Memory B cell (primary cell): ENCODE measurements around the gene IRF8.
"Not testable (repeated sequence)": the region's sequence is repeated elsewhere in the genome, so short reads cannot be mapped to it uniquely, and the experiment has no call there.

ENCODE experiments used
- ATAC-seq: fragments of 150-1000 bp; cut with Tn5 transposase; 2 replicates; pipeline ENCODE4 v1.10.0; 2021; ENCODE audit warnings: low read depth, mild to moderate bottlenecking, moderate library complexity
- DNase-seq, 2 donors: peaks; one replicate each; pipeline ENCODE4 v3.0.0; 2022; ENCODE audit warnings: low spot score in 2 of 2
- H3K27ac Mint-ChIP-seq: one replicate; pipeline ENCODE4 v1.8.0; 2022; ENCODE audit warnings: mild to moderate bottlenecking, moderate library complexity, mixed read lengths
- H3K27me3 Mint-ChIP-seq: one replicate; pipeline ENCODE4 v1.8.0; 2022; ENCODE audit warnings: mixed read lengths
- H3K36me3 Mint-ChIP-seq: one replicate; pipeline ENCODE4 v1.8.0; 2022; ENCODE audit warnings: mild to moderate bottlenecking, mixed read lengths
- H3K4me1 Mint-ChIP-seq: one replicate; pipeline ENCODE4 v1.8.0; 2022; ENCODE audit warnings: mixed read lengths
- H3K4me3 Mint-ChIP-seq: one replicate; pipeline ENCODE4 v1.8.0; 2022; ENCODE audit warnings: mild to moderate bottlenecking, moderate library complexity, mixed read lengths
- H3K9me3 Mint-ChIP-seq: one replicate; pipeline ENCODE4 v1.8.0; 2022; ENCODE audit warnings: mixed read lengths

The IRF8 gene

DNA sequence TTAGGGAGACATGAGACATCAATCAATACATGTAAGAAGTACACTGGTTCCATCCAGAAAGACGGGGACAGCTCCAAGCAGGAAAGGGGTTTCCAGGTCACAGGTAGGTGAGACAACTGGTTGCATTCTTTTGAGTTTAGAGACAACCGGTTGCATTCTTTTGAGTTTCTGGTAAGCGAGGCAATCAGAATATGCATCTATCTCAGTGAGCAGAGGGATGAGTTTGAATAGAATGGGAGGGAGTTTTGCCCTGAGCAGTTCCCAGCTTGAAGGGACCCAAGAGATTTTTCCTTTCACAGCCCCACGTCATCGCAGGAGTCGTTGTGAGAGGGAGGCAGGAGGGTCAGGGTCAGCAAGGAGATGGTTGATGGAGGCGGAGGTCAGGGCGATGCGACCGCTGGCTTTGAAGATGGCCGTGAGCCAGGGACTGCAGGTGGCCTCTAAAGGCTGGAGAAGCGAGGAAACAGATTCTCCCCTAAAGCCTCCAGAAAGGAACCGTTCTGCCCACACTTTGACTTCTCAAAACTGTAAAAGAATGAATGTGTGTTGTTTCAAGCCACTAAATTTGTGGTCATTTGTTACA lies 36.5 kb downstream of the IRF8 start:
- Mint-ChIP-seq H3K27ac (peak overlapping the region; percentile 98), H3K27me3 (no peaks in the 10 kb centered on the region), H3K36me3 (no peaks in the 10 kb centered on the region), H3K4me3 (peak overlapping the region; percentile 66), H3K4me1 (peaks cover 71% of the 10 kb centered on the region), H3K9me3 (no peaks in the 10 kb centered on the region)
- ATAC-seq (peak; percentile 3), DNase-seq (no peak)

DNA sequence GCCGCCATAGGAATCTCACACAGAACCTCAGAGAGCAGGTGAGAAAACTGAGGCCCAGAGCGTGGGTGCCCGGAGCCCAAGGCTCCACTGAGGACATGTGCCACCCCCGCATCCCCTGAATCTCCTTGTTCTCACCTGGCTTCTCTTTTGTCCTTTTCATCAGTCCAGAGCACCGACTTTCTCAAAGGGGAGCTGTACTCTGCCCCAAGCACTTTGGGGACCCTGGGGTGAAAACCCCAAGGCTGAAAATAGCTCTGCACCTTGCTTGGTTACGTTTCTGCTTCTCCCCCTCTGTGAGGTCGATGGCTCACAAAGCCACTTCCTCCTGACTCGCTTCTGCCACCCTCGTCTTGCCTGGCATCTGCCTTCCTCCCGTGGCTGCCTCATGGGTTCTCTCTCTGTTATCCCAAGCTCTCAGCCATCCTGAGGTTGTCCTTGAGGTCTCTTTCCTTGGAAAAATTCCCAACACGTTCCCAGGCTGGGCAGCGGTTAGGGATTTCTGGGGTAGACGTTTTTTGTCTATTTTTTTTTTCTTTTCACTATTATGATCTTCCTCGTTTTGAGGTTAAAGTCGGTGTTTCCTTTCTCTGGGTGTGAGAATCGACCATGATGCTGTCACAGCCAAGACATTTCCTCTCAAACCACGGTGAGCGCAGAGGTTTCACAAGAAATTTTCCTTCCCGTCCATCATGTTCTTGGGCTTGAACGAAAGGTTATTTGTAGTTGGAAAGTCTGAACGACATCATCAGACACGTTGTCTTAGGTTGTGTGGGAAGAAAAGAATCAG lies 37.2 kb downstream of the IRF8 start:
- Mint-ChIP-seq H3K27me3 (no peaks in the 10 kb centered on the region), H3K27ac (peak overlapping the region; percentile 98), H3K36me3 (no peaks in the 10 kb centered on the region), H3K4me3 (peak overlapping the region; percentile 66), H3K9me3 (no peaks in the 10 kb centered on the region), H3K4me1 (peaks cover 64% of the 10 kb centered on the region)
- peak; percentile 89 for ATAC-seq
- peak; percentile 68 to 76 for DNase-seq

DNA sequence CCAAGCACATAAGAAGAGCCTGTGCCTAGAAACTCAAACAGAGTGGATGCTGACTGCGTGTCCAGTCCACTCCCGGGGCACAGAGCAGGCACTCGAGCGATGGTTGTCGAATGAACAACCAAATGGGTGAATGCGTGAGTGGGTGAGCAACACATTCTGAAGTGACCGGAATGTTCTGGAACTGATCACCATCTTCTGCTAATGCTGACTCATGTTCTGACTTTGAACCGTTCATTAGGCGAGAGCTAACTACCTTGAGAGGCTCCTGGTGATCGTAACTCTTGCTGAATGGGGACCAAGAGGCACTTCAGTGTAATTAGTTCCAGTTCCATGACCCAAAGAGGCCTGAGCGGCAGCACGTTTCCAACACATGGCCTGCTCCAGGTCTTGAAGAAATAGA lies 37.9 kb downstream of the IRF8 start:
- Mint-ChIP-seq H3K27me3 (no peaks in the 10 kb centered on the region), H3K4me3 (peak overlapping the region; percentile 66), H3K4me1 (peaks cover 58% of the 10 kb centered on the region), H3K27ac (peak overlapping the region; percentile 98), H3K36me3 (no peaks in the 10 kb centered on the region), H3K9me3 (no peaks in the 10 kb centered on the region)
- DNase-seq (no peak), ATAC-seq (no peak)

DNA sequence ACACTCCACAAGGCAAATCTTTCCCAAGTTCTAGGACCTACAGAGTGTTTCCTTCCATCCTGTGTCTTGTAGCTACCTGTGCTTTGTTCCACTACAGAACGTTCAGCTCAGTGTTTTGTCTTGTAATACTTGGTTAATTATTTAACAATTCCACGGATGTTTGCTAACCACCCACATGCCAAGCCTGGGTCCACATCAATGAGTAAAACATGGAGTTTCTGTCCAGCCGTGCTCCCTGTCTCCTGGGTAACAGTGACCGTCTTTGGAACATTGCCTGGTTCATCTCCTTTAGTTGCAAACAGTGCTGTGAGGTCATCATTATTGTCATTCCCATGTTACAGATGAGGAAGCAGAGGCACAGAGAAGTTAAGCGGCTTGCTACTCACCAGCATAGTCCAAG lies 41.3 kb downstream of the IRF8 start:
- ATAC-seq, result no peak
- H3K4me1 Mint-ChIP-seq, result peaks cover 46% of the 10 kb centered on the region
- H3K36me3 Mint-ChIP-seq, result no peaks in the 10 kb centered on the region
- no peak overlapping the region for H3K27ac Mint-ChIP-seq
- no peak overlapping the region for H3K4me3 Mint-ChIP-seq
- H3K9me3 Mint-ChIP-seq, result no peaks in the 10 kb centered on the region
- DNase-seq, result no peak
- H3K27me3 Mint-ChIP-seq, result no peaks in the 10 kb centered on the region

DNA sequence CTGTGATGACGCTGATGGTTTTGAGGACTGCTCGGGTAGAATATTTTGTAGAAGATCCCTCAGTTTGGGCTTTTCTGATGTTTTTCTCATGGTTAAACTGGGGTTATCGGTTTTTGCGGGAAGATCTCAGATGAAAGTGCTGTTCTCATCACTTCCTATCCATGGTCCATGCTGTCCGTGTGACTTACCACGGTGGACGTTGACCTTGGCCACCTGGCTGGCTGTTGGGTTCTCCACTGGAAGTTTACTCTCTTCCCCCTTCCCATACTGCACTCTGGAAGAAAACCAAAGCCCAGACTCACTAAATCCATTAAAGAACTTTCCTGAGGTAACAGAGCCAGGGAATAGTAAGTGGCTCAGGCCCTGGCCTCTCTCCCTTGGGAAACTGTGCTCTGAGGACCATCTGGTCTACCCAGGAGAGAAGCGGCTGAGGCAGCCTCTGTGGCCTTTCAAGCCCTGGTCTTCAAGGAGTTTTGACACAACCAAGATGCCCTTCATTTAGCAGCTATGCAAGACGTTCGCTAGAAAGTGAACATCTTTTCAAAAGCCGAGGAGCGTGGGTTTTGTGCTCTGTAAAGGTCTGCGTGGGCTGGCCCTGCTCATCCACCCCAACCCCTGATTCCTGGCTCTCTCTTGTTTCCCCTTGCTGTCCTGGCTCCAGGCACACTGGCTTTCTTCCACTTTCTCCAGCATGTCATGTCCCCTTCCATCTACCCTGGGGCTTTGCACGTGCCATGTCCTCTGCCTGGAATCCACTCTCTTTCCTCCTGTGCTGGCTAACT lies 43.1 kb downstream of the IRF8 start:
- no peak overlapping the region for H3K4me3 Mint-ChIP-seq
- no peaks in the 10 kb centered on the region for H3K9me3 Mint-ChIP-seq
- H3K27ac Mint-ChIP-seq, result no peak overlapping the region
- ATAC-seq (no peak), DNase-seq (no peak)
- H3K36me3 Mint-ChIP-seq, result no peaks in the 10 kb centered on the region
- no peaks in the 10 kb centered on the region for H3K27me3 Mint-ChIP-seq
- peaks cover 43% of the 10 kb centered on the region for H3K4me1 Mint-ChIP-seq

DNA sequence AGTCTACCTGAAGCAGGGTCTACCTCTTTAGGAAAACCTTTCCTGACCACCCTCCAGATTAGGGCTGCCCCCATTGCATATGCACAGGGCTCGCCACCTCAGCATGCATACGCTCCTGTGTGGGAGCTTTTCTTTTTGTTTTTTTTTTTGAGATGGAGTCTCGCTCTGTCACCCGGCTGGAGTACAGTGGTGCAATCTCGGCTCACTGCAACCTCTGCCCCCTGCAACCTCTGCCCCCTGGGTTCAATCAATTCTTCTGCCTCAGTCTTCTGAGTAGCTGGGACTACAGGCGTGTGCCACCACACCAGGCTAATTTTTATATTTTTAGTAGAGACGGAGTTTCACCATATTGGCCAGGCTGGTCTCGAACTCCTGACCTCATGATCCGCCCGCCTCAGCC lies 43.7 kb downstream of the IRF8 start:
- not testable (repeated sequence) for H3K9me3 Mint-ChIP-seq, H3K27me3 Mint-ChIP-seq, H3K4me3 Mint-ChIP-seq, DNase-seq, ATAC-seq, H3K27ac Mint-ChIP-seq, H3K36me3 Mint-ChIP-seq
- H3K4me1 Mint-ChIP-seq, result peaks cover 40% of the 10 kb centered on the region

DNA sequence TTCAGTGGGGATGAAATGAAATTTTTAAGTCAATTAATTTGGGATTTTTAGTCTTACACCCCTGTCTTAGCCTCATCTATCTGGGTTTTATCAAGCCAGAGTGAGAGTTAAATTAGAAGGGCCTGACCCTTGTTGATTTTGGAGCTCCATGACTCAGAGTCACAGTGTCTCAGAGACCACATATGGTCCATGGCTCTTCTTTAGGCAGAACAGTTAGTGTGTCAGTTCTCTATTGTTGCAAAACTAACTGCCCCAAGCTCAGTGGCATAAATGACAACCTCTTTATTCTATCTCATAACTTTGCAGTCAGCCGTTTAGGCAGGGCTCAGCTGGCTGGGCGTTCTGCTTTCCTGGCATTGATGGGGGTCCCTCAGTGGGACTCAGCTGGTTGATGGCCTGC lies 44.7 kb downstream of the IRF8 start:
- peaks cover 42% of the 10 kb centered on the region for H3K4me1 Mint-ChIP-seq
- no peak overlapping the region for H3K4me3 Mint-ChIP-seq
- H3K27ac Mint-ChIP-seq, result peak overlapping the region; percentile 89
- no peaks in the 10 kb centered on the region for H3K36me3 Mint-ChIP-seq
- H3K27me3 Mint-ChIP-seq, result no peaks in the 10 kb centered on the region
- no peaks in the 10 kb centered on the region for H3K9me3 Mint-ChIP-seq
- ATAC-seq, result no peak
- no peak for DNase-seq

DNA sequence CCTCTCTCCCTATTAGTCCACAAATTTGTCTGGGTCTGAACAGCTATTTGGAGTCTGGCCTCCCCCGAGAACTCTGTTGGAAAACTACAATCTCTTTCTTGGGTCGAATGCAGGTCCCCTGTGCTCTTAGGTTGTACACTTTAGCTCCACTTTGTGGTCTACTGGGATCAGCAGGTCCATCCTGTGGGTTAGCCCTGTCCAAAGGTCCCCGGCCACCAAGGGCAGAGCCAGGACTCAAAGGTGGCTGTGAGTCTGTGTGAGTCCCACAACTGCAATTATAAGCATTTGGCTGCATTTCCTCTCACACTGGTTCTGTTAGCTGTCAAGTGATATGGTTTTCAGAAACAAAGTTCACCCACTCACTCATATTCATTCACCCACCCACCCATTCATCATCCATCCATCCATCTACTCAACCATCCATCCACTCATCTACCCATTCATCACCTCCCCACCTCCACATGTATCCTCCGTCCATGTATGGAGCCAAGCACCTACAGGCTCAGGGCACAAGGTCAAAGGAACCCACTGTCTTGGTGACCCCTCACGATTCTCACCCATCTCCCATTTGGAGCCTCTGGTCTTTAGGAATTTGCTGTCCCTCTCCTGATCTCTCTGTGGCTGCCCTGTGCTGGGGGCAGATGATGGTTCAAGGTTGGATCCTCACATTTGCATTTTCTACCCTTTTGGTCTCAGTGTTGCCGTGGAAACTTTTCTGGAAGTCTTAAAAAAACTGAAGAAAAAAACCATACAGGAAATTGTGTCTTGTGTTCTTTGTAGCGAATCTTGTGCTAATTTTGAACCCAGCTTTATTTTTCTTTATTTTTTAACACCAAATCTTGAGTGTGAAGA lies 45.8 kb downstream of the IRF8 start:
- H3K36me3 Mint-ChIP-seq, result no peaks in the 10 kb centered on the region
- peaks cover 45% of the 10 kb centered on the region for H3K4me1 Mint-ChIP-seq
- no peaks in the 10 kb centered on the region for H3K9me3 Mint-ChIP-seq
- no peaks in the 10 kb centered on the region for H3K27me3 Mint-ChIP-seq
- ATAC-seq (no peak), DNase-seq (no peak)
- peak overlapping the region; percentile 89 for H3K27ac Mint-ChIP-seq
- H3K4me3 Mint-ChIP-seq, result peak overlapping the region; percentile 83

DNA sequence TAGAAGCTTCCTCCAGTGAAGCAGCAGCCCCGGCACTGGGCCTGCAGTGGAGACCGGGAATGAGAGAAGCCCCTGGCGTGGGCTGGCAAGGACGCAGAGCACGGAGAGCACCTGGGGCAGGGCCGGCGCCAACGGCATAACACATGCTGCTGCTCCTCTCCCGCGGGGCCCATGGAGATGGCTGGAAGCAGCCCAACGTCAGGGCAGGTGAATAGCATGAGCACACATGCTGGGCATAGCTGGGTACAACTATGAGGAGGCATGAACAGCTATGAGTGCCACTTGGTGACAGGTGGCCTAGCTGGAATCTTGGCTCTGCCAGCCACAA lies 46.4 kb downstream of the IRF8 start:
- H3K4me3 Mint-ChIP-seq, result peak overlapping the region; percentile 83
- no peaks in the 10 kb centered on the region for H3K9me3 Mint-ChIP-seq
- no peak for ATAC-seq
- peak overlapping the region; percentile 89 for H3K27ac Mint-ChIP-seq
- H3K27me3 Mint-ChIP-seq, result no peaks in the 10 kb centered on the region
- H3K36me3 Mint-ChIP-seq, result no peaks in the 10 kb centered on the region
- H3K4me1 Mint-ChIP-seq, result peaks cover 46% of the 10 kb centered on the region
- DNase-seq, result no peak

DNA sequence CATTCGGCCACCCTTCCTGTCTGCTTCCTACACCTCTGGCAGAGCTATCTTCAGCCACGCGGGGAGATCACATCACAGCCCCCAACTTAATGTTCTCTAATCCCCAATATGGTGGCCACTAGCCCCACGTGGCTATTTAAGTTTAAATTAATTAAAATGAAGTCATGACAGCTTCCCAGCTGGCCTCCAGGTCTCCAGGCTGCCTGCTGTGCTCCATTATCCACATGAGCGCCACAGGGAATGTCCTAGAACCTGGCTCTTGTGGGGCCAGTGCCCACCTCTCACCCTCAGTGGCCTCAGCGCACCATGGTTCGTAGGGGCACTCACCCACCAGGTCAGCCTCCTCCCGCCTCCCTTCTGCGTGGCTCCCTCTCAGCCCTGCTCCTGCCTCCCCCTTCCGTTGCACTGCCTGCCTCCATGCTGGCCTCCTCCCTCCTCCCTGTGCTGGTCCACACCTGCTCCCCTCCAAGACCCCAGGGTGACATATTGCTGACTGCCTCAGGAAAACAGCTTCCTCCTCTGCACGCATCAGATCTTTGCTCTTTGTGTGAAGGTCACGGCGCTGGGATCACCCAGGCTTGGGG lies 47.7 kb downstream of the IRF8 start:
- H3K27me3 Mint-ChIP-seq, result no peaks in the 10 kb centered on the region
- DNase-seq, result no peak
- H3K9me3 Mint-ChIP-seq, result no peaks in the 10 kb centered on the region
- no peak for ATAC-seq
- H3K4me1 Mint-ChIP-seq, result peaks cover 52% of the 10 kb centered on the region
- H3K36me3 Mint-ChIP-seq, result no peaks in the 10 kb centered on the region
- peak overlapping the region; percentile 89 for H3K27ac Mint-ChIP-seq
- H3K4me3 Mint-ChIP-seq, result peak overlapping the region; percentile 83

DNA sequence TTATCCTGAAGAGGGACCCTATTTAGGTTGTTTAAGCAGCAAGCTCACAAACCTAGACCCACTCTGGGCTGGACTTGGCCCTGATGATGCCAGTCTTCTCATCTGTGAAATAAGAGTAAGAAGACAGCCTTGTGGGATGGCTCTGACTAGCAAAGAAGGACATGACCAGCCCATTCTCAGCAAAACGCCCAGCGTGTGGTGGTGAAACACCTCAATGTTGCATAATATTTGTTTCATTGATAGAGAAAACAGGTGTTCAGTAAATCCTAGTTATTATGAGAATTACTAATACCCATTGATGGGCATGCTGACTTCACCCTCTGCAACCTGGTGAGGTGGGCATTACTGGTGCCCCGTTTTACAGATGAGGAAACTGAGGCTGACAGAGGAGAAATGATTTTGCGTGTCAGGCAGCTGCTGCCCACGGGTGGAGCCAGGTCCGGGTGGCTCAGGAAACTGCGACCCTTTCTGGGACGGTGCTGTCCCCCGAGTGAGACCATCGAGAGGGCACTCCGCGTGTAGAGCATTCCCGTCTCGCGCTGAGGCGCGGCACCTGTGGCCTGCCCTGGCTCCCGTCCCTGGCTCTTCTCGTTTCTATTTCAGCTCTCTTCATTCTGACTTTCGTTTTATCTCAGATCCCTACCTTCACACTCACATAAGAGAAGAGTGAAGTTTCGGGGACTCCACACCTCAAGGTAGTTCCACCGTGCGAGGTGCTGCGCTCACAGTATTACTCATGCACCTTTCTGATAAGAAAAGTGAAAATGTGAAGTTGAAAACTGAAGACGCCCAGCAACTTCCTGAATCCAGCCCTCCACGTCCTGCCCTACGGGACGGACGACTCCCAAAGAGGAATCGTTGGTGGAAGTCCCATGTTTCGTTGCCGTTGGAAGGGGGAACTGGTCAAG lies 48.5 kb downstream of the IRF8 start:
- peaks cover 50% of the 10 kb centered on the region for H3K4me1 Mint-ChIP-seq
- ATAC-seq (peak; percentile 90), DNase-seq (peak; percentile 44 to 56)
- H3K9me3 Mint-ChIP-seq, result no peaks in the 10 kb centered on the region
- no peaks in the 10 kb centered on the region for H3K36me3 Mint-ChIP-seq
- H3K27me3 Mint-ChIP-seq, result no peaks in the 10 kb centered on the region
- H3K4me3 Mint-ChIP-seq, result peak overlapping the region; percentile 83
- peak overlapping the region; percentile 89 for H3K27ac Mint-ChIP-seq

DNA sequence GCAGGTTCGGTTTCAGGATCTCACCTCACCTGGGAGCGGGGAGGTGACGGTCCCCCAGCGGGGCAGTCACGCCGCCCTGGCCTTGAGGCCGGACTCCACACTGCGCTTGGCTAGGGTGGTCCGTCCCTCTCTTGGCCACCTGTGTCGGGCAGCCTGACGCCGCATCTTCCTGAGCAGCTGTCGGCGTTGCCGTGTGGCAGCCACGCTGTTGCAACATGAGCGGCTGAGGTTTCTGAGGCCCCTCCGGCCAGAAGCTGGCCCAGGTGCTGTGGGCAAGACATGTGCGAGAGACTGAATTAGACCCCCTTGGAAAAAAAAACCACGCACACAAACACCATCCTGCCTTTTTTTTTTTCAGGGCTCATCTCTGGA lies 49.2 kb downstream of the IRF8 start:
- DNase-seq (no peak), ATAC-seq (peak; percentile 18)
- H3K9me3 Mint-ChIP-seq, result no peaks in the 10 kb centered on the region
- H3K27ac Mint-ChIP-seq, result peak overlapping the region; percentile 89
- H3K4me1 Mint-ChIP-seq, result peaks cover 50% of the 10 kb centered on the region
- peak overlapping the region; percentile 83 for H3K4me3 Mint-ChIP-seq
- H3K36me3 Mint-ChIP-seq, result no peaks in the 10 kb centered on the region
- no peaks in the 10 kb centered on the region for H3K27me3 Mint-ChIP-seq
